OCI-LY1 (cell line): Measurements from ENCODE around the gene FOXK1.

ENCODE experiments used
- H2AFZ ChIP-seq: fragments of 200-600 bp; sonication (generic), shearing (Covaris generic); 2 replicates; pipeline ENCODE4 v1.6.0; 2014; ENCODE audit warnings: antibody characterized with exemption, mild to moderate bottlenecking, low read length
- H3F3A ChIP-seq: fragments of 200-600 bp; sonication (generic), shearing (Covaris generic); 2 replicates; pipeline ENCODE4 v1.6.0; 2014; ENCODE audit warnings: mild to moderate bottlenecking, antibody characterized with exemption, low read length, moderate library complexity; ENCODE audit not compliant: insufficient read depth
- H3K27ac ChIP-seq: fragments of 200-600 bp; sonication (generic); 2 replicates; pipeline ENCODE4 v1.5.1; 2014; ENCODE audit warnings: low read length, mixed run types, mild to moderate bottlenecking, low read depth; ENCODE audit not compliant: poor library complexity, severe bottlenecking
- H3K27me3 ChIP-seq: fragments of 200-600 bp; sonication (generic); 2 replicates; pipeline ENCODE4 v1.6.0; 2014; ENCODE audit warnings: antibody characterized with exemption, mild to moderate bottlenecking, low read length, moderate library complexity; ENCODE audit not compliant: insufficient read depth
- H3K36me3 ChIP-seq: fragments of 200-600 bp; sonication (generic); 2 replicates; pipeline ENCODE4 v1.6.1; 2014; ENCODE audit warnings: mild to moderate bottlenecking, antibody characterized with exemption, low read length, moderate library complexity, mixed read lengths; ENCODE audit not compliant: insufficient read depth
- H3K4me1 ChIP-seq: fragments of 200-600 bp; sonication (generic); 2 replicates; pipeline ENCODE4 v1.5.1; 2014; ENCODE audit warnings: mild to moderate bottlenecking, low read length, moderate library complexity; ENCODE audit not compliant: insufficient read depth, severe bottlenecking
- H3K4me2 ChIP-seq: fragments of 200-600 bp; sonication (generic), shearing (Covaris generic); 2 replicates; pipeline ENCODE4 v1.6.1; 2014; ENCODE audit warnings: low read length
- H3K4me3 ChIP-seq: fragments of 200-600 bp; sonication (generic); 2 replicates; pipeline ENCODE4 v1.5.1; 2014; ENCODE audit warnings: low read length, low read depth, mild to moderate bottlenecking, mixed read lengths; ENCODE audit not compliant: poor library complexity, severe bottlenecking
- H3K79me2 ChIP-seq: fragments of 200-600 bp; shearing (Covaris generic); 2 replicates; pipeline ENCODE4 v1.6.1; 2016; ENCODE audit warnings: mixed run types, low read length, mixed read lengths; ENCODE audit not compliant: insufficient read depth
- H3K9ac ChIP-seq: fragments of 200-600 bp; sonication (generic), shearing (Covaris generic); 2 replicates; pipeline ENCODE4 v1.6.1; 2014; ENCODE audit warnings: mild to moderate bottlenecking, low read length, mixed read lengths
- H3K9me2 ChIP-seq: fragments of 200-600 bp; sonication (generic), shearing (Covaris generic); 2 replicates; pipeline ENCODE4 v1.6.1; 2014; ENCODE audit warnings: low read depth, mild to moderate bottlenecking, low read length, mixed read lengths
- H3K9me3 ChIP-seq: fragments of 200-600 bp; shearing (Covaris generic); 2 replicates; pipeline ENCODE4 v1.6.1; 2014; ENCODE audit warnings: low read length, mixed read lengths
- H4K20me1 ChIP-seq: fragments of 200-600 bp; sonication (generic), shearing (Covaris generic); 2 replicates; pipeline ENCODE4 v1.6.0; 2016; ENCODE audit warnings: mild to moderate bottlenecking, low read length; ENCODE audit not compliant: insufficient read depth
- CTCF ChIP-seq: fragments of 200-600 bp; sonication (generic), shearing (Covaris generic); IDR thresholded peaks from 2 replicates; pipeline ENCODE4 v1.5.1; 2017; ENCODE audit warnings: mild to moderate bottlenecking, antibody characterized with exemption, low read length, moderate library complexity, mixed read lengths
- EZH2 ChIP-seq: fragments of 200-600 bp; sonication (generic), shearing (Covaris generic); IDR thresholded peaks from 2 replicates; pipeline ENCODE4 v1.8.0; 2017; ENCODE audit warnings: borderline replicate concordance, mixed run types, mild to moderate bottlenecking, antibody characterized with exemption, low read length, moderate library complexity, mixed read lengths

FOXK1 gene

GRCh38 chr7:4771737-4772136 lies 89.6 kb downstream of the FOXK1 start:
- no peak overlapping the region for H3K4me3 ChIP-seq
- no peaks in the 10 kb centered on the region; the same call in 1 of the 2 replicates for H3K36me3 ChIP-seq
- H3K9ac ChIP-seq, result no peak overlapping the region
- H2AFZ ChIP-seq, result no peak overlapping the region
- no peaks in the 10 kb centered on the region for H4K20me1 ChIP-seq
- H3K4me2 ChIP-seq, result no peak overlapping the region
- no peaks in the 10 kb centered on the region for H3K27me3 ChIP-seq
- H3K27ac ChIP-seq, result no peak overlapping the region
- peaks cover 18% of the 10 kb centered on the region for H3K4me1 ChIP-seq
- no peak for TF ChIP-seq EZH2
- no peak for TF ChIP-seq CTCF
- H3K9me3 ChIP-seq, result no peaks in the 10 kb centered on the region
- H3K79me2 ChIP-seq, result peaks cover 6% of the 10 kb centered on the region; the same call in 1 of the 2 replicates
- no peaks in the 10 kb centered on the region for H3F3A ChIP-seq
- H3K9me2 ChIP-seq, result no peaks in the 10 kb centered on the region

GRCh38 chr7:4772306-4772705 lies 90.2 kb downstream of the FOXK1 start:
- H2AFZ ChIP-seq, result no peak overlapping the region
- no peaks in the 10 kb centered on the region for H3K9me2 ChIP-seq
- H3F3A ChIP-seq, result no peaks in the 10 kb centered on the region
- H3K27ac ChIP-seq, result no peak overlapping the region
- no peak overlapping the region for H3K9ac ChIP-seq
- peaks cover 19% of the 10 kb centered on the region for H3K4me1 ChIP-seq
- H3K36me3 ChIP-seq, result no peaks in the 10 kb centered on the region; the same call in 1 of the 2 replicates
- no peaks in the 10 kb centered on the region for H3K27me3 ChIP-seq
- no peaks in the 10 kb centered on the region for H3K9me3 ChIP-seq
- H3K4me3 ChIP-seq, result no peak overlapping the region
- no peak for TF ChIP-seq EZH2
- no peak for TF ChIP-seq CTCF
- no peaks in the 10 kb centered on the region for H4K20me1 ChIP-seq
- peaks cover 6% of the 10 kb centered on the region; the same call in 1 of the 2 replicates for H3K79me2 ChIP-seq
- H3K4me2 ChIP-seq, result no peak overlapping the region

GRCh38 chr7:4774007-4774406 lies 91.9 kb downstream of the FOXK1 start:
- no peak overlapping the region for H2AFZ ChIP-seq
- no peak for TF ChIP-seq CTCF
- no peak for TF ChIP-seq EZH2
- H3K4me1 ChIP-seq, result peaks cover 19% of the 10 kb centered on the region
- H3K9me3 ChIP-seq, result no peaks in the 10 kb centered on the region
- no peaks in the 10 kb centered on the region for H4K20me1 ChIP-seq
- no peaks in the 10 kb centered on the region for H3K27me3 ChIP-seq
- no peak overlapping the region for H3K4me3 ChIP-seq
- no peak overlapping the region for H3K4me2 ChIP-seq
- no peaks in the 10 kb centered on the region for H3F3A ChIP-seq
- H3K9ac ChIP-seq, result no peak overlapping the region
- peaks cover 6% of the 10 kb centered on the region; the same call in 1 of the 2 replicates for H3K79me2 ChIP-seq
- H3K36me3 ChIP-seq, result no peaks in the 10 kb centered on the region
- H3K27ac ChIP-seq, result no peak overlapping the region
- no peaks in the 10 kb centered on the region for H3K9me2 ChIP-seq
